NCI-H2227 (cell line): ENCODE data around the gene DSG2.
"Not testable (repeated sequence)": the region's sequence is repeated elsewhere in the genome, so short reads cannot be mapped to it uniquely, and the experiment has no call there.

Source experiments
- DNase-seq: peaks from one replicate; lab custom pipeline; 2025; ENCODE audit not compliant: unreplicated experiment; lab: John Stamatoyannopoulos, UW

DSG2 gene

DNA sequence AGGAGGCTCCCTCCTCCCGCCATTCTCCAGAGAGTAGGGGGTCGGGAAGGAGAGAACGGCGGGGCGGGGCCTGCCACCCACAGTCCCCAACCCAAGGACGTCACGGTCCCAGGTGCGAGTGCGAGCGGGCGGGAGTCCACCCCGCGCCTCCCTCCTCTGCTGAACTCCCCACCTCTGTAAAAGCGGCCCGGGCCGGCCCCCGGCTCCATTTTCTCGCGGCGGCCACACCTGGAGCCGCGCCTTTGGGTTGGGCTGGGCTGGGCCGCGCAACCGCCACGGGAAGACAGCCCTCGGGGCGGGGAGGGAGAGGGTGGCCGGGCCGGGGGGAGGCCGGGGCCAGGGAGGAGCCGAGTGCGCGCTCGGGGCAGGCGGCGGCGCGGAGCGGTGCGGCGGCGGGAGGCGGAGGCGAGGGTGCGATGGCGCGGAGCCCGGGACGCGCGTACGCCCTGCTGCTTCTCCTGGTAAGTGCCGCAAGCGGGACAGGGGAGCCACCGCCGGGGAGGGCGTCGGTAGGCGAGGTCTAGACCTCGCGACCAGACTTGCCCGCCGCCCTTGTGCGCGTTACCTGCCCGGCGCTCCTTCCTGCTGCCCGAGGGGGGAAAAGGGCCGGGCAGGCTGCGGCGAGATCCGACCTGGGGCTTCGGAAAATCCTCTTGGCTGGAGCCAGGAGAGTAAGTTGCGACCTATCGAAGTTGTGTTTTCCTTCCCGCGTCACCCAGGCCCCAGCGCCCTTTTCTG, at the start of gene DSG2:
Gene DSG2 (plus strand): TSS at position 342 of the 738 bp plus-strand sequence. CDS start 75 bp downstream, at position 417.
- DNase-seq, result peak; percentile 47

DNA sequence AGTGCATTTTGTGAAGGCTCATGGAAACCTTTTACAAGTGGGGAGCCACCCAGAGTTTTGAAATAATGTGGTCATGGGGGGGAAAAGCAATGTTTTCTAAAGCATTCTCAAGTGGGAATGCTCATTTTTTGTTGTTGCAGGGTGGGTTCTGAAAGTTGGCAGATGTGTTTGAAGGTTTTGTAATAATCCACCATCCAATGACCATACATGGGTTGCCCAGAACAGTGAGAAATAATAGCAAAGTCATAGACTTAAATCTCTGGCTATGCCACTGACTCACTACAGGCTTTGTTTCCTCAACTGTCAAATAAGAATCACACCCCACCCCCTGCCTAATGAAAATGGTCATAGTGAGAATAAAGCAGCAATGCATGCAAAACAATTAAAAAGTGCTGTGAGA, 47.6 kb upstream of the DSG2 start:
- DNase-seq, result no peak

DNA sequence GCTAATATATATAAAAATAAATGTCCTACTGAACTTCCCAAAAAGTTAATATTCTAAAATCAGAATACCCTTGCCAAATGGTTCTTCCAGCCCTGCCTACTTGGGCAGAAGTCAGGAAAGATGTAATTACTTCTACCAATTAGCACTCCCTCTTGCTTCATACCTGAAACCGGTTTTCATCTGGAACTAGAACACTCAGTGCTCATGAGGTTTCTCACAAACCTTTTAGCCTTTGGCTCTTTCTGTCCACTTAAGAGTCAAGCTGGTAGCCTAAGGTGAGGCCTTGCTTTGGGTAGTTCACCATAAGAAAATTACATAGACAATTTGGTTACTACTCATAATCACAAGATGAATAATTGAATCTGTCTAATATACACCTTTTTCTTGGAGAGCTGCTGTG, 46.4 kb upstream of the DSG2 start:
- DNase-seq, result no peak

DNA sequence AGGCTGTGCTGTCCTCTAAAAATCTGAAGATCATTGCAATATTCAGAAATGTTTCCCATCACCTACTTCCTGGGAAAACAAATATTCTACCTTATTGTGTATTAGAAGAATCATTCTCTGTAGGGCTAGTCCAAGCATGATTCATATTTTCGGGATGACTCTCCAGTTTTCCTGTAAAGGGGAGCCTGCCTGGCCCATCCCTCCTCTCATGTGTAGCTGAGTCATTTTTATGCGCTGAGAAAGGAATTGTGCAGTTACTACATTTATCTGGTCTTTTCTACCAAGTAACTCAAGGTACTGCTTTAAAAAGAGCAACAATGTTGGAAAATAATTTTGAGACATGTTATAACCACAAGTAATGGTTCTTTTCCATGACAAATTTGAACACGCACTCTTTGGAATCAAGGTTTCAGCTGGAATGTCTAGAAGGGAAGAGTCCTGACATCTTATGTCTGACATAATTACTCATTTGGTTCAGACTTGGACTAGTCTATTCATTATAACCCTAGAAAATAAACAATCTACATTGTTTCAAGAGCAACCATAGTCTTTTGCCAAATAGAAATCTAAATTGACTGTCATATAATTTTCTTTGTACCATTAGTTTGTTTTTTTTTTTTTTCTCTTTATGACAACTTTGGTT, 43.8 kb upstream of the DSG2 start:
- no peak for DNase-seq

DNA sequence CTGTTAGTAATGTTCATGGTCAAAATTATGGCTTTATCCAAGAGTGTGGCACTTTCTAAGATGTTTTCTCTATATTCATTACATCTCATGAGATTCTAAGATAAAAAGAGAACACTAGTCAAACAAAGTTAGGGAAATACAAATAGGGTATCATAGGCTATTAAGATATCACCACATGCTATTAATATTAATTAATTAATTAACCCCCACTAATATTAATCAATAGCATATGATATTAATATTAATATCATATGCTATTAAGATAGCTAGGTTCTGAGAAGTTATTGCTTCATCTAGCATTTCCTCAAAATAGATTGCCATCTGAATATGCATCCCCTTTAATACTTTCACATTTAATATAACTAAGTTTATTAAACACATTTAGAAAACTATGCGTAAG, 28.3 kb upstream of the DSG2 start:
- no peak for DNase-seq

DNA sequence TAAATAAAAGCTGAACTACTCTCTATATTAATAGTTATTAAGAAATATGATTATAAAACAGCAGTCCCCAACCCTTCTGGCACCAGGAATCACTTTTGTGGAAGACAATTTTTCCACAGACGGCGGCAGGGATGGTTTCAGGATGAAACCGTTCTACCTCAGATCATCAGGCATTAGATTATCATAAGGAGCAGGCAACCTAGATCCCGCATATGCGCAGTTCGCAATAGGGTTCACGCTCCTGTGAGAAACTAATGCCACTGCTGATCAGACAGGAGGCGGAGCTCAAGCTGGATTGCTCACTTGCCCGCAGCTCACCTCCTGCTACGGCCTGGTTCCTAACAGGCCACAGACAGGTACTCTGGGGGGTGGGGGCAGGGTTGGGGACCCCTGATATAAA, 19.3 kb upstream of the DSG2 start:
- no peak for DNase-seq

DNA sequence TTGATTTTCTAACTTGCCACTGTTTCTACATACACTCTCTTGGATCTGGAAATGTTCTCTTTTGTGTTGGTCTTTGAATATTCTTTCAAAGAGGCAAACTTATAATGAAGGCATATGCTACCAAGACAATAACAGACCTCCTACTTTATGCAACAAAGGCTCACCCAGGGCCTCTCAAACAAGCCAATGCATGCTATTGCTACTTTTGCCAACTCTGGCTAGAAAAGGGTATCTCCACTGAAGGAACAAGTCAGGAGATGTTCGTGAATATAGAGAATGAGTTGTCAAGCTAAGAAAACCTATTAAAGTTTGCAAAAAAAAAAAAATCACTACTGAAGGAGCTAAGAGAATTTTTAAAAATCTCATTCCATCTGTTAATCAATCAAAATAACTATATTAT, 15.9 kb upstream of the DSG2 start:
- no peak for DNase-seq

DNA sequence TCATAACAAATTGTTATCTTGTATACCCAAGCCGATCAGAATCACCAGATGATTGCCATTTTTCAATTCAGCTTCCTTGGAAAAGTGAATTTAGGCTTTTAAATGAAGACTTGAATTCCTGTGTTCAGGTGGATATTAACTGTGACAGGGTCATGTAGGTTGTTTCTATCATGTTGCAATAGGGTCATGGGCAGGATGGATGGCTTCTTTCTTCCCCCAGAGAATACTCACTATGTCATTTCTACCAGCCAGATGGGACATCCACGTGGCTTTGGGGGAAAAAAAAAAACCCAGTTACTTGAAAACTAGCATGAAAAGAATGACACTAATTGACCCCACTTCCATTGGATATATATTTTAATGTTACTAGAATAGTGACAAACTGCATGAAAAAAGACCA, 14.6 kb upstream of the DSG2 start:
- DNase-seq, result no peak

DNA sequence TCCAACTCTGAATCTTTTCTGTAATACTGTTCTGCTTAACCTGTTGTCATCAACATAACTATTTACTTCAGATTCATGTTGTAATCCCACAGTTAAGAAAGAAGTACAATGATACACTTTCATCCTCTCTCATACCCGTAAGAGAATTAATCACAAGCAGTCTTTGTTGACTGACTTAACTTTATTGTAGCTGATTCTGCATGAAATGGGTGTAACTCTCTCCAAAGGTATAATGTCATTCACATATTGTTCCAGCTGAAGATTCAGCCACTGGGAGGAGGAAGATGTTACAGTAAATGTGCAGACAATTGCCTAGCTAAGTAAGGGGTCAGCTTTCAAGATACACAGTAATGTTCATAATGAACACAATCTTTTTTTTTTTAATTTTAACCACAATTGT, 13.5 kb upstream of the DSG2 start:
- DNase-seq, result no peak

DNA sequence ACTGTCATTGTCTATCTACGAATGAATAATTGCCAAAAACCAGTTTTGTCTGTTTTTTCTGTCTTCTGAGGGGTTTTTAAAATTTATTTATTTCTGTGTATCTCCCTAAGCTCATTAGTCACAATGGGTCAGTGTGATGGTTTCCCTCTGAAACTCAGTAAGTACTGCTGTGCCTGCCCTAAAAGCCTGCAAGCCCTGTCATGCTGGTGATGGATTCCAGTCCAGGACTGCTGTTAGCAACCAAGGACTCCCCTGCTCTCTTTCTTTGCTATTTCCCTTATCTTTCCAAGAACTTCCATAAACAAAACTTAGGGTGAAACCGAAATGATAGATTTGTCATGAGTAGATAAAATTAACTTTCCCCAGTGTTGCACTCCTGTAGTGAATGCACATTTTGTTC, 11.8 kb upstream of the DSG2 start:
- no peak for DNase-seq

DNA sequence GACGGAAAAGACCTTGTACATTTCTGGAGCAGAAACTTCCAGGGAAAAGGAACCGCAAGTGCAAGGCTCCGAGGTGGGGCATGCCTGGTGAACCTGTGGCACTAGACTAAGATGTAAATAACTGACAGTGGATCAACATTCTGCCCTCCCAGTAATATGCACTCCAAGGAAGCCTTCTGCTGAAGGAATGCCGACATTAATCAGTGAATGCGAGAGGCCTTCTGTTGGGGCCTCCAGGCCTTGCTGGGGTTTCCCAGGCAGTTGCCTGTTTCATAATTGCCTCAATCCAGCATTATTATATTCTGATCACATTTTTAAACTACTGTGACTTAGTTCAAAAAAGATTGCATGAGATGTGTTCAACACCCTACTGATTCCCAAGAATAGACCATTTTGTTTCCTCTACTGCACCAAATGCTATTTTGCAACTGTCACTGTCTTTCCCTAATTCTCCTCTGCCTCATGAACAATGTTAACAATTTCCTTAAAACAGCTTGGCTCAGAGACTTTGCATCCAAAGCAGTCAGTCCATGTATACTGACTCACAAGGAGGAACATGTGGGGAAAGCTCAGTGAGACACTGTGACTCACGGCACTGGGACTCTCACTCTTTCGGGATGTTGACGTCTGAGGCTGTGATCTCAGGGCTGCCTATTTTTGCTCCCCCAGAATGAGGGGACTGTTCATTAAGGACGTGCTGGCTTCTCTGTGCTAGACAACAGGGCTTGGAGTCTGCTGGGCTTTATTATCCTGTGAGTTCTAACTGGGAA, 10.5 kb upstream of the DSG2 start:
- no peak for DNase-seq

DNA sequence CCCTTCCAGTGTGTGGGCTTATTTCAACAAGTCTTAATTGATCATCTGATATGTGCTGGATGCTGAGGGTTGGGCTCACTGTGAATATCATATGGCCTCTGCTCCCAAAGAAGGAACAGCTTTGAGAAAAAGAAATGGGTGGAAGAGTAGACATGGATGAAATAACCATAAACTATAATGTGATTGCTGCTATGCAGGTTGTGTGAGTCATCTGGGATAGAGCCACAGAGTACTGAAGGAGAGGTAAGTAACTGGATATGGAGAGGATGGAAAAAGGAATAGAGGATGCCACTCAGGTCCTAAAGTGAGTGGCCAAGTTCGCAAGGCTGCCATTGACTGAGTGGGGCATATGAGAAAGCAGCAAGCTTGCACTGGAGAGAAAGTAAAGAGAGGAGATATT, 8.7 kb upstream of the DSG2 start:
- no peak for DNase-seq

DNA sequence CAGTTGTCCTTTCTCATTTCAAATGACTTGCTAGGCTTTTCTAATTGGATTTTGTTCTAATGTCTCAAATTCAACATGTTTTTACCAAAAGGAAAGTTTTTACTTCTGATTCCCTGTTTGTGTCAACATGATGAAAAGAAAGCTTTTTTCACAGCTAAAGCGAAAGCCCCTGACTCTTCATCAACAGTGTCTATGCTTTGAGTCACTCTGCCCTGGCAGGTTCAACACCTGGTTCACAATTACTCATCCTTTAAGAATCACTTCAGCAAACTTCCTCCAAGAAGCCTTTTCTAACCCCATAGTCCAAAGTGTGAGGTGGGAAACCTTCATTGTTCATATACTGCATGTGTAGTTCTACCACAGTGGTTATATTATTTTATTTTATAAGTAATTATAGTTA, 7.6 kb upstream of the DSG2 start:
- DNase-seq, result no peak

DNA sequence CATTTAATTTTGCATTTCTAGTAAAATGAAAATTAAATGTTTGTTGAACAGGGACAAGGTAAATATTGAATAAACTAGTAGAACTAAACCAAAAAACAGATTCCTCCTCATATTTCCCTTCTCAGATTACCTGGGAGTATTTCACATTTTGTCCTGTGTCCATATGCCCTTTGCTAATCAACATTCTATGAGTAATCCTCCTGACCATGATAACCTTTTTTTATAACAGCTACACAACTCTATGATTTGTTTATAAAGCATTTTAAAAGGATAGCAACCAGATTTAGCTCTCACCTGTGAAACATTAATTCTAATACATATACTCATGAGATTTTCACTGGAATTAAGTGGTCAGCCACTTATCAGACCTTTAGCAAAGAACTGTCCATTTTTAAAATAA, 7.1 kb upstream of the DSG2 start:
- DNase-seq, result no peak

DNA sequence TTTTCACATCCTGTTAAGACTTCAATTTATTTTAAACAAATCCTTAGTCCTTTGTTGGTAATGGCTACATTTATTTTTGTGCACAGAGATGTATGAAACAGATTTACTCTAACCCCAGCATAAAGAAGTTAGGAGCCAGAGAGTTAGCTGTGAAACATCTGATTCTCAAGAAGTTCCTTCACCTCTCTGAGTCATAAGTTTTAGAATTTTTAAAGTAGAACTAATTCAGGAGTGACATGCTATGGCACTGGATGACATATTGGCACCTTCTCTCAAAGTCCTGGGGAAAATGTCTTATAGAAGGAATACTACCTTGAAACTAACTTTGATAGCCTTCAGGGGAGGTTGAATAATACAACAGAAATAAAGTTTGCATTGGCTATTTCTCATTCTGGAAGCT, 6.4 kb upstream of the DSG2 start:
- DNase-seq, result no peak

DNA sequence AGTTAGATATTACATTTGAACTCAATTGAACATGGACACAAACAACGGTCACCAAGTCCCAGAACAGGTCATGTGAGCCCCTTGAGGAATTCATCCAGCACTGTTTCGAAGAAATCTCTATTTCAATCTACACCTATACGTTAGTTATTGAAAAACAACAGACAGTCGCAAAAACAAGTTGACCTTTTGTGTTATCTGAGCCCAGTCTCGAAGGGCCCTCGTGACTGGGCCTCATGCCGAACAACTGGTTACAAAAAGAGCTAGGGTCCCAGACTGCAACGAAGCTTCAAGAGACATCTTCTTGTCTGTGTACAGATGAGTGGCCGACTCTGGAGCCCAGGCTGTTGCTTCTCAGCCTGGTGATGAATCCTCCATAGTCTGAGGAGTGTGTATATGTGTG, 5.3 kb upstream of the DSG2 start:
- DNase-seq, result no peak

DNA sequence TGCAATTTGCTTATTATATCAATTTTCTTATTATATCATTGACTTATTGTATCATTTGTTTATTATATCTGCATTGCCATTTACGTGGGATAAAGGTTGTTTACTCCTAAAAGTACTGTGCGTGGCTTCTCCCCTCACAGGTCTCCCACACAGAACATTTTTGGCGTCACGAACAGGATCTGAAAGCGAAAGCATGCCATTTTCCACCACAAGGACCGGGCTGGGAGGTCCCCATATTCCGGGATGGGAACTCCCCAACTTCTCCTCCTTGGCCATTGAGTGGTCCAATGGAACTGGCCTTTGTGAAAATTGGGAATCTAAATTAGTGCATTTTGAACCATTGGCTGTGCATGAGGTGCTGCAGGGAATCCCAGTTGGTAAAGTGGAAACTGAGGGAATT, 4.8 kb upstream of the DSG2 start:
- no peak for DNase-seq

DNA sequence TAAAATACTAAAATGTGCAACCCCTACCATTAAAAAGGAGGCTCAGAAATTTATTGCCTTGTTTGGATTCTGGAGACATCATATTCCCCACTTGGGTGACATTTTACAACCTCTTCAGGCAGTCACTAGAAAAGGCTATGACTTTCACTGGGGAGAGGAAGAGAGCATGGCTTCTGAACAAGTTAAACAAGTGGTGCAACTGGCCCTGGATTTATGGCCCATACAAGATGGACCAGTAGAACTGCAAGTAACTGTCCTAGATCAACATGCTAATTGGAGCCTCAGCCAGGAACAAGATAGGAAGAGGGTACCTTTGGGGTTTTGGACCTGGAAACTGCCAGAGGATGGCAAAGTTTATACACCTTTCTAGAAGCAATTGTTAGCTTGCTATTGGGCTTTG, 4.0 kb upstream of the DSG2 start:
- DNase-seq, result no peak

DNA sequence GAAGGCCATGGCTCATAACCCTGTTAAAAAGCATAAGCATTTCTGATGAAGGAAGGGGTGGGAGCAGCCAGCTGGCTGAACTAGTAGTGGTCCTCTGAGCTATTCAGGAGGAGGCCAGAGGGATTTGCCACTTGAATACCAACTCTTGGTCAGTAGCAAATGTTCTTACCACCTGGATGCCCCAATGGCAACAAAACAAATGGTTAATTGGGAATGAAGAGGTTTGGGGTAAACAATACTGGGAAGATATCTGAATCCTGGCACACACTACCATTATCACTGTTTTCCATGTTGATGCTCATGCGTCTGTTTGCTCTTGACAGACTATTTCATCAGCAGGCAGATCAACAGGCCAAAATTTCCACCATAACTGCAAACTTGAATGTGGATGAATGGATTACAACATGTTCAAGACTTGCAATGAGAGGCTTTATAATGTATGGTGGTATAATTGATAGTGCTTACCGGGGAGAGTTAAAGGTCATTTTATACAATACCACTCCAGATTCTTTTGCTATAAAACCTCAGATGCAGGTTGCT, 3.2 kb upstream of the DSG2 start:
- DNase-seq, result not testable (repeated sequence)

DNA sequence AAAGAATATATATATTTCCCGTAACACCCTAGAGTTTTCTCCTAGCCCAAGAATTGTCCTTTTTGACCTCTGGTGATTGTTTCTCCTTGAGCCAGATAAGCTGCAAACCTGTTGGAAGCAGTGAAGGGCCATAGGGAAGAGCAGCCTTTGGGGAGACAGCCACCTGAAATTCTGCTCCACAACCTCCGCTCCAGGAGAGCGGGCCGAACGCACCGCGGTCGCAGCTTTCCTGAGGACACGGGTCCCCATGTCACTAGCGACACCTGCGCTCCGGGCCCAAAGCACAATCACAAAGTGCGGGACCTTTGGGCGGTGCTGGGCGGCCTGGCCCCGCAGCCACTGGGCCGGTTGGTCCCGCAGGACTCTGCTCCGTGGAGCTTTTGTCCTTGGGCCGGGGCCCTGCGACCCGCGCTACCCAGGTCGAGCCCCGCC, 557 bp upstream of the DSG2 start:
- DNase-seq, result no peak

DNA sequence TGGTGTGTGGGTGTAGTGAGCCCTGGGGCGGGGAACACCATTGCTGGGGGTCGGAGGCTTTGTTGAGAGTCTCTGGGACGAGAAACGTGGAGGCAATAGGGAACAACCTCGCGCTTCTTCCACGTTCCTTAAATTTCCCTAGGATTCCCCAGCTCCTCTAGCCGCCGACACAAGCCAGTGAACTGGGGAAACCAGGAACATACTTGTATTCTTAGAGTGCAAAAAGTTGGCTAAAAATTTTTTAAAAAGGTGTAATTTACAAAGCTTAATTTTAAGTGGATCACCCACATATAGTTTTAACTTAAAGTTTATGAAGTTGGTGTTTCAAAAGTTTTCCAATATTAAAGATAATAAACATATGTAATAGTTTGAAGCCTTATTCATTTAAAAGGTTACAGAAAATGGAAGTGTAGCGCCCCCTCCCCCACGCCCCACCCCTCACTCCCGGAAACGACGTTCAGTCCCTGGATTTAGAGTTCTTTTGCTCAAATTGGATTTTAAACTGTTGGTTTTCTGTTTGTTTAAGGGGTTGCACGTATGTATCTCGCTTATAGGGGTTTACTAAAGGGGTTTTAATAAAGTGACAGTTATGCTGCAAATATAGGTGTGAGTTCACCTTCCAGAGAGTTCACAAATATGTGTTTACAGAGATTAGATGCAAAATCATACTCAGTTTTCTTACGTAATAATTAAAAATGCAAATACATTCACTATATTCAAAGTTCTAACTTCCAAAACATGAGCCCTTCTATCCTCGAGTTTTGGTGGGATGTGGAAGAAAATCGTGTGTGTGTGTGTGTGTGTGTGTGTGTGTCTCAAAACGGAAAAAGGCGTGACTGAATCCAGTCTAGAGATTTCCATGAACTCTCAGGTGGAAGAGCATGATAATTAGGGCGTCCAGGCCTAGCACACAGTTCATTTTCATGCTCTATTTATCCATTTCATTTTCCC, 872 bp downstream of the DSG2 start:
- peak; percentile 37 for DNase-seq
